OCI-LY3 (cell line): Measurements from ENCODE around the gene ZNF516.

ENCODE experiments used
- H2AFZ ChIP-seq: fragments of 200-600, 300-600 bp; shearing (Covaris generic); 2 replicates; pipeline ENCODE4 v1.6.0; 2014; ENCODE audit warnings: antibody characterized with exemption, low read depth, low read length
- H3K27ac ChIP-seq: fragments of 200-600, 300-600 bp; sonication (generic); 2 replicates; pipeline ENCODE4 v1.5.1; 2014; ENCODE audit warnings: mild to moderate bottlenecking, low read length, moderate library complexity, mixed read lengths
- H3K27me3 ChIP-seq: fragments of 200-600, 300-600 bp; sonication (generic); 2 replicates; pipeline ENCODE4 v1.6.1; 2014; ENCODE audit warnings: low read depth, low read length, mixed read lengths
- H3K36me3 ChIP-seq: fragments of 200-600, 300-600 bp; sonication (generic); replicated peaks from 2 replicates; pipeline ENCODE3; 2014; ENCODE audit warnings: low read depth, low read length, mixed read lengths
- H3K4me1 ChIP-seq: fragments of 300-600, 200-600 bp; sonication (generic); 2 replicates; pipeline ENCODE4 v1.6.1; 2014; ENCODE audit warnings: low read length, mixed read lengths
- H3K4me2 ChIP-seq: fragments of 200-600, 300-600 bp; sonication (generic); 2 replicates; pipeline ENCODE4 v1.6.1; 2014; ENCODE audit warnings: low read length, mixed read lengths
- H3K4me3 ChIP-seq: fragments of 300-600, 200-600 bp; sonication (generic); 2 replicates; pipeline ENCODE4 v1.5.1; 2014; ENCODE audit warnings: antibody characterized with exemption, mild to moderate bottlenecking, low read length, moderate library complexity
- H3K79me2 ChIP-seq: fragments of 300-600, 200-600 bp; shearing (Covaris generic); 2 replicates; pipeline ENCODE4 v1.6.1; 2014; ENCODE audit warnings: mild to moderate bottlenecking, low read length, mixed read lengths
- H3K9ac ChIP-seq: fragments of 300-600, 200-600 bp; shearing (Covaris generic); 2 replicates; pipeline ENCODE4 v1.6.0; 2014; ENCODE audit warnings: mild to moderate bottlenecking, low read length, moderate library complexity
- H3K9me3 ChIP-seq: fragments of 200-600, 300-600 bp; shearing (Covaris generic); 2 replicates; pipeline ENCODE4 v1.6.1; 2014; ENCODE audit warnings: low read length, mixed read lengths; ENCODE audit not compliant: insufficient read depth
- H4K20me1 ChIP-seq: fragments of 200-600, 300-600 bp; sonication (generic); 2 replicates; pipeline ENCODE4 v1.6.1; 2016; ENCODE audit warnings: low read length, mixed read lengths; ENCODE audit not compliant: insufficient read depth
- CTCF ChIP-seq: fragments of 200-600, 300-600 bp; sonication (generic); IDR thresholded peaks from 2 replicates; pipeline ENCODE4 v1.5.1; 2014; ENCODE audit warnings: antibody characterized with exemption, low read length, low read depth
- EZH2phosphoT487 ChIP-seq: fragments of 200-600 bp; shearing (Covaris generic); IDR thresholded peaks from 2 replicates; pipeline ENCODE4 v1.6.1; 2018; ENCODE audit warnings: antibody characterized with exemption, mixed run types, low read depth

The ZNF516 gene

GRCh38 chr18:76525911-76526310 lies 30.9 kb upstream of the ZNF516 start:
- H3K9me3 ChIP-seq: peaks cover 5% of the 10 kb centered on the region; the same call in 1 of the 2 replicates
- no peaks in the 10 kb centered on the region for H4K20me1 ChIP-seq
- no peak overlapping the region for H3K4me2 ChIP-seq
- H3K27me3 ChIP-seq: peaks cover 20% of the 10 kb centered on the region
- no peak overlapping the region for H3K4me3 ChIP-seq
- no peak overlapping the region for H3K9ac ChIP-seq
- no peaks in the 10 kb centered on the region for H3K36me3 ChIP-seq
- no peaks in the 10 kb centered on the region for H3K79me2 ChIP-seq
- TF ChIP-seq CTCF: no peak
- TF ChIP-seq EZH2phosphoT487: no peak
- H3K4me1 ChIP-seq: no peaks in the 10 kb centered on the region
- no peak overlapping the region for H2AFZ ChIP-seq
- H3K27ac ChIP-seq: no peak overlapping the region

DNA sequence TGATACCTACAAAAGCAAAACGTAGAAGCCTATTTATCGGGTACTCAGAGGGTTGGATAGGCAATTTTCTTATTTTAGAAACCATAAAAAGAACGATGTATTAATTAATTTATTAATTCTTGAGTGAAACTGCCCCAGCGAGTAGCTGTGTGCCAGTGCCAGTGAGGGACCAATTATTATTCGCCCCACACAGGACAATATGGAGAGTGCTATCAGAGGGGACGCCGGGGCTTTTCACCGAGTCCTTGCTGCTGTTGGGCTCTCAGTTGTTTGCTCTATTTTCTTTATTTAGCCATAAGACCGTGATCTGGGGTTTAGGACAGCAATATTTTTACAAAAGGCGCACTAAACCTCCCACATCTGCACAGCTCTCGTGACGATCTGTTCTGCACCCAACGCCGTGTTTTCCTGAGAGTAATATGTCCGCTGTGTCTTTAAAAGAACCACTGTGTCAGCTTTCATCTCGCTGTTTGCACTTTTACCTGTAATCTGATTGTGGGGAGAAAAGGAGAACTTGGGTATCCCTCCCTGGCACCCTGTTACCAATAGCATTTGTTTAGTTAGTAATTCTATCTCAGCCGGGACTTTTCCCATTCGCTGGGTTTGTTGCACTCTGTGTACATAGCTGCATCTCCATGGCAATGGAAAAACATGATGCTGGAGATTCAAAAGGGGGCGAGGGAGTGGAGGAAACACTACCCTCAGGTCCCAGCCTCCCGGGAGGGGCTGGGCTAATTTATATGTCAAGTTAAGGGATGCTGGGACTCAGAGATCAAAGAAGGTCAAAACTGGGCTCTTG lies 30.1 kb upstream of the ZNF516 start:
- Histone ChIP-seq H3K79me2 (no peaks in the 10 kb centered on the region), H3K4me2 (no peak overlapping the region), H3K36me3 (no peaks in the 10 kb centered on the region), H3K9me3 (peaks cover 5% of the 10 kb centered on the region; the same call in 1 of the 2 replicates), H3K9ac (no peak overlapping the region), H3K27me3 (peaks cover 20% of the 10 kb centered on the region), H4K20me1 (no peaks in the 10 kb centered on the region), H3K27ac (no peak overlapping the region), H2AFZ (no peak overlapping the region), H3K4me3 (no peak overlapping the region), H3K4me1 (no peaks in the 10 kb centered on the region)
- no peak for TF ChIP-seq CTCF

DNA sequence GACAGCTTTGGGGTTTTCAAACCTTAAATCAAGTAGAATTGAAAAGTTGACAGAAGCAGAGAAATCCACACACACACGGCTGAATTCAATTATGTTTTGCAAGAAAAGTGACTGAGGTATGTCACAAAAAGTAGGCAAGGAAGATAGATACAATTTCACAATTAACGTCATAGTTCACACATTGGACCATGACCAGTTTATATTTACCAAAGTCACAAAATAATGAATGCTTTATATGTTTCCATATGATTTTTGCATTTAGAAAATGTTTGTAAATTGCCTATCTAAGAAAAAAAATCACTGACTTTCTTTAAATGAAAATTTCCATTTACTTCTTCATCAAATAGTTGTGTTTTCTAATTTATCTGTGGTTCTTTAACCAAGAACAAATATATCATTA lies 29.4 kb upstream of the ZNF516 start:
- Histone ChIP-seq H3K9me3 (peaks cover 5% of the 10 kb centered on the region; the same call in 1 of the 2 replicates), H3K79me2 (no peaks in the 10 kb centered on the region), H3K4me1 (no peaks in the 10 kb centered on the region), H3K4me3 (no peak overlapping the region), H3K9ac (no peak overlapping the region), H3K36me3 (no peaks in the 10 kb centered on the region), H3K4me2 (no peak overlapping the region), H3K27ac (no peak overlapping the region), H3K27me3 (peaks cover 20% of the 10 kb centered on the region), H2AFZ (no peak overlapping the region), H4K20me1 (no peaks in the 10 kb centered on the region)
- TF ChIP-seq EZH2phosphoT487: no peak
- no peak for TF ChIP-seq CTCF

DNA sequence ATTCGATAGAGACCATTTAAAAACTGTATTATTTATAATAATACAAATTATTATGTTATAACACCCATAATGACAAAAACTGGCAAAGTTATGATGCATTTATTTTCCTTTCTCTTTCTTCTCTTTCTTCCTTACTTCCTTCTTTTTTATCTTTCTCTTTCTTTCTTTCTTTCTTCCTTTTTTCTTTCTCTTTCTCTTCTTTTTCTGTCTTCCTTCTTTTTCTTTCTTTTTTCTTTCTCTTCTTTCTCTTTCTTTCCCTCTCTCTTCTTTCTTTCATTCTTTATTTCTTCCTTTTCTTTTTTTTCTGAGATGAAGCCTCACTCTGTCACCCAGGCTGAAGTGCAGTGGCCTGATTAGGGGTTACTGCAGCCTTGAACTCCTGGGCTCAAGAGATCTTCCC lies 27.5 kb upstream of the ZNF516 start:
- H3K4me1 ChIP-seq: no peaks in the 10 kb centered on the region
- no peak overlapping the region for H2AFZ ChIP-seq
- no peak overlapping the region for H3K9ac ChIP-seq

More for the DNA sequence above, 27.5 kb upstream of the ZNF516 start:
- Histone ChIP-seq H3K27me3 (peaks cover 20% of the 10 kb centered on the region), H3K4me2 (no peak overlapping the region), H3K9me3 (no peaks in the 10 kb centered on the region), H3K79me2 (no peaks in the 10 kb centered on the region), H3K4me3 (no peak overlapping the region), H4K20me1 (no peaks in the 10 kb centered on the region), H3K36me3 (no peaks in the 10 kb centered on the region), H3K27ac (no peak overlapping the region)
- TF ChIP-seq EZH2phosphoT487: no peak
- TF ChIP-seq CTCF: no peak
